Neural cell (in vitro differentiated cells): ENCODE results near the gene CPB2. TPM values are rescaled to one million over a fixed set of nuclear protein-coding genes. Genes with fewer than 3 reads are reported as not detected.

Experiments used
- H2AFZ ChIP-seq: fragments of 200-600, 300-800 bp; sonication (generic), shearing (Covaris generic); 2 replicates; pipeline ENCODE4 v1.6.0; 2014; ENCODE audit warnings: low read depth, mild to moderate bottlenecking, antibody characterized with exemption, low read length, moderate library complexity
- H3F3A ChIP-seq: fragments of 200-600 bp; shearing (Covaris generic); 2 replicates; pipeline ENCODE4 v1.6.1; 2016; ENCODE audit warnings: mild to moderate bottlenecking, moderate library complexity, mixed read lengths, antibody characterized with exemption, low read length; ENCODE audit not compliant: insufficient read depth, poor library complexity, severe bottlenecking
- H3K27ac ChIP-seq: fragments of 200-600, 300-800 bp; sonication (generic), shearing (Covaris generic); 2 replicates; pipeline ENCODE4 v1.5.1; 2014; ENCODE audit warnings: mild to moderate bottlenecking, low read length, moderate library complexity
- H3K27me3 ChIP-seq: fragments of 300-800, 200-600 bp; sonication (generic), shearing (Covaris generic); 2 replicates; pipeline ENCODE4 v1.6.0; 2014; ENCODE audit warnings: mild to moderate bottlenecking, low read depth, low read length, moderate library complexity; ENCODE audit not compliant: insufficient read depth
- H3K36me3 ChIP-seq: fragments of 300-800, 200-600 bp; sonication (generic), shearing (Covaris generic); 2 replicates; pipeline ENCODE4 v1.5.1; 2014; ENCODE audit warnings: mild to moderate bottlenecking, antibody characterized with exemption, low read length, moderate library complexity; ENCODE audit not compliant: insufficient read depth
- H3K4me2 ChIP-seq: fragments of 300-800, 200-600 bp; sonication (generic), shearing (Covaris generic); 2 replicates; pipeline ENCODE4 v1.6.0; 2014; ENCODE audit warnings: mild to moderate bottlenecking, low read length
- H3K4me3 ChIP-seq: fragments of 300-800, 200-600 bp; sonication (generic), shearing (Covaris generic); 2 replicates; pipeline ENCODE4 v1.5.1; 2014; ENCODE audit warnings: mild to moderate bottlenecking, low read length, moderate library complexity
- H3K79me2 ChIP-seq: fragments of 200-600 bp; shearing (Covaris generic); replicated peaks from 2 replicates; pipeline ENCODE4 v1.6.0; 2014; ENCODE audit warnings: mild to moderate bottlenecking, low read length, moderate library complexity; ENCODE audit not compliant: insufficient read depth
- H3K9ac ChIP-seq: fragments of 300-800, 200-600 bp; sonication (generic), shearing (Covaris generic); 2 replicates; pipeline ENCODE4 v1.6.1; 2016; ENCODE audit warnings: mild to moderate bottlenecking, low read length, mixed read lengths
- H3K9me2 ChIP-seq: fragments of 200-600 bp; shearing (Covaris generic); 2 replicates; pipeline ENCODE4 v1.6.1; 2016; ENCODE audit warnings: mild to moderate bottlenecking, low read length, mixed read lengths; ENCODE audit not compliant: insufficient read depth
- H3K9me3 ChIP-seq: fragments of 200-600, 300-800 bp; sonication (generic), shearing (Covaris generic); 2 replicates; pipeline ENCODE4 v1.6.1; 2016; ENCODE audit warnings: mild to moderate bottlenecking, mixed run types, low read length, moderate library complexity, mixed read lengths
- H4K20me1 ChIP-seq: fragments of 200-600 bp; shearing (Covaris generic); 2 replicates; pipeline ENCODE4 v1.6.1; 2016; ENCODE audit warnings: mild to moderate bottlenecking, mixed run types; ENCODE audit not compliant: insufficient read depth
- EP300 ChIP-seq: fragments of 450-650 bp; conservative IDR thresholded peaks from 2 replicates; pipeline ENCODE4 v1.6.1; 2014; ENCODE audit warnings: antibody characterized with exemption, mild to moderate bottlenecking, moderate library complexity; ENCODE audit not compliant: poor library complexity, severe bottlenecking
- EZH2 ChIP-seq: fragments of 200-600, 300-800 bp; shearing (Covaris generic), sonication (generic); IDR thresholded peaks from 2 replicates; pipeline ENCODE4 v1.6.1; 2014; ENCODE audit warnings: antibody characterized with exemption, low read length, borderline replicate concordance, mild to moderate bottlenecking; ENCODE audit not compliant: insufficient read depth, poor library complexity, severe bottlenecking
- MXI1 ChIP-seq: fragments of 450-650 bp; conservative IDR thresholded peaks from 2 replicates; pipeline ENCODE4 v1.6.1; 2014; ENCODE audit warnings: antibody characterized with exemption, mild to moderate bottlenecking; ENCODE audit not compliant: poor library complexity, severe bottlenecking
- POLR2AphosphoS5 ChIP-seq: IDR thresholded peaks from 2 replicates; pipeline ENCODE4 v1.6.1; 2012
- RAD21 ChIP-seq: fragments of 450-650 bp; conservative IDR thresholded peaks from 2 replicates; pipeline ENCODE4 v1.6.1; 2014; ENCODE audit warnings: antibody characterized with exemption, mild to moderate bottlenecking, moderate library complexity
- SMC3 ChIP-seq: fragments of 450-650 bp; conservative IDR thresholded peaks from 2 replicates; pipeline ENCODE4 v1.6.1; 2014; ENCODE audit warnings: antibody characterized with exemption, mild to moderate bottlenecking, moderate library complexity; ENCODE audit not compliant: poor library complexity
- TAF1 ChIP-seq: IDR thresholded peaks from 2 replicates; pipeline ENCODE4 v1.6.1; 2012; ENCODE audit warnings: low read depth
- polyA plus RNA-seq: library from polyadenylated mRNA; depleted of rRNA; stranded (reverse); fragments of >200 nt; gene quantifications from 2 replicates; pipeline ENCODE4 v1.2.3, GENCODE V29; 2014
- TF ChIP-seq, protein P1 (sequence below): IDR thresholded peaks from 2 replicates; pipeline ENCODE4 v1.6.1; 2012; ENCODE audit warnings: borderline replicate concordance
- TF ChIP-seq, protein P2 (sequence below): fragments of 450-650 bp; IDR thresholded peaks from 2 replicates; pipeline ENCODE4 v1.5.1; 2014; ENCODE audit warnings: antibody characterized with exemption, mild to moderate bottlenecking, moderate library complexity; ENCODE audit not compliant: poor library complexity, severe bottlenecking

CPB2 gene
- polyA plus RNA-seq, 1 donor from 2014 or later: not detected

DNA sequence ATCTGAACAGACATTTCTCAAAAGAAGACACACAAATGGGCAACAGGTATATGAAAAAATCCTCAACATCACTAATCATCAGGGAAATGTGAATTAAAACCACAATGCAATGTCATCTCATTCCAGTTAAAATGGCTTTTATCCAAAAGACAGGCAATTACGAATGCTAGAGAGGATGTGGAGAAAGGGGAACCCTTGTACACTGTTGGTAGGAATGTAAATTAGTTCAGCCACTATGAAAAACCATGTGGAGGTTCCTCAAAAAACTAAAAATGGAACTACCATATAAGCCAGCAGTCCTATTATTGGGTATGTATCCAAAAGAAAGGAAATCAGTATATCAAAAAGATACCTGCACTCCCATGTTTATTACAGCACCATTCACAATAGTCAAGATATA is 27.6 kb downstream of the CPB2 start:
- H3K4me2 ChIP-seq: no peak overlapping the region
- no peak overlapping the region for H3K27ac ChIP-seq
- TF ChIP-seq, protein P1, sequence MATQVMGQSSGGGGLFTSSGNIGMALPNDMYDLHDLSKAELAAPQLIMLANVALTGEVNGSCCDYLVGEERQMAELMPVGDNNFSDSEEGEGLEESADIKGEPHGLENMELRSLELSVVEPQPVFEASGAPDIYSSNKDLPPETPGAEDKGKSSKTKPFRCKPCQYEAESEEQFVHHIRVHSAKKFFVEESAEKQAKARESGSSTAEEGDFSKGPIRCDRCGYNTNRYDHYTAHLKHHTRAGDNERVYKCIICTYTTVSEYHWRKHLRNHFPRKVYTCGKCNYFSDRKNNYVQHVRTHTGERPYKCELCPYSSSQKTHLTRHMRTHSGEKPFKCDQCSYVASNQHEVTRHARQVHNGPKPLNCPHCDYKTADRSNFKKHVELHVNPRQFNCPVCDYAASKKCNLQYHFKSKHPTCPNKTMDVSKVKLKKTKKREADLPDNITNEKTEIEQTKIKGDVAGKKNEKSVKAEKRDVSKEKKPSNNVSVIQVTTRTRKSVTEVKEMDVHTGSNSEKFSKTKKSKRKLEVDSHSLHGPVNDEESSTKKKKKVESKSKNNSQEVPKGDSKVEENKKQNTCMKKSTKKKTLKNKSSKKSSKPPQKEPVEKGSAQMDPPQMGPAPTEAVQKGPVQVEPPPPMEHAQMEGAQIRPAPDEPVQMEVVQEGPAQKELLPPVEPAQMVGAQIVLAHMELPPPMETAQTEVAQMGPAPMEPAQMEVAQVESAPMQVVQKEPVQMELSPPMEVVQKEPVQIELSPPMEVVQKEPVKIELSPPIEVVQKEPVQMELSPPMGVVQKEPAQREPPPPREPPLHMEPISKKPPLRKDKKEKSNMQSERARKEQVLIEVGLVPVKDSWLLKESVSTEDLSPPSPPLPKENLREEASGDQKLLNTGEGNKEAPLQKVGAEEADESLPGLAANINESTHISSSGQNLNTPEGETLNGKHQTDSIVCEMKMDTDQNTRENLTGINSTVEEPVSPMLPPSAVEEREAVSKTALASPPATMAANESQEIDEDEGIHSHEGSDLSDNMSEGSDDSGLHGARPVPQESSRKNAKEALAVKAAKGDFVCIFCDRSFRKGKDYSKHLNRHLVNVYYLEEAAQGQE: no peak
- TF ChIP-seq TAF1: no peak
- TF ChIP-seq EP300: no peak
- no peak for TF ChIP-seq EZH2
- TF ChIP-seq, protein P2, sequence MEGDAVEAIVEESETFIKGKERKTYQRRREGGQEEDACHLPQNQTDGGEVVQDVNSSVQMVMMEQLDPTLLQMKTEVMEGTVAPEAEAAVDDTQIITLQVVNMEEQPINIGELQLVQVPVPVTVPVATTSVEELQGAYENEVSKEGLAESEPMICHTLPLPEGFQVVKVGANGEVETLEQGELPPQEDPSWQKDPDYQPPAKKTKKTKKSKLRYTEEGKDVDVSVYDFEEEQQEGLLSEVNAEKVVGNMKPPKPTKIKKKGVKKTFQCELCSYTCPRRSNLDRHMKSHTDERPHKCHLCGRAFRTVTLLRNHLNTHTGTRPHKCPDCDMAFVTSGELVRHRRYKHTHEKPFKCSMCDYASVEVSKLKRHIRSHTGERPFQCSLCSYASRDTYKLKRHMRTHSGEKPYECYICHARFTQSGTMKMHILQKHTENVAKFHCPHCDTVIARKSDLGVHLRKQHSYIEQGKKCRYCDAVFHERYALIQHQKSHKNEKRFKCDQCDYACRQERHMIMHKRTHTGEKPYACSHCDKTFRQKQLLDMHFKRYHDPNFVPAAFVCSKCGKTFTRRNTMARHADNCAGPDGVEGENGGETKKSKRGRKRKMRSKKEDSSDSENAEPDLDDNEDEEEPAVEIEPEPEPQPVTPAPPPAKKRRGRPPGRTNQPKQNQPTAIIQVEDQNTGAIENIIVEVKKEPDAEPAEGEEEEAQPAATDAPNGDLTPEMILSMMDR: no peak
- no peak for TF ChIP-seq SMC3
- TF ChIP-seq POLR2AphosphoS5: no peak
- TF ChIP-seq MXI1: no peak
- TF ChIP-seq RAD21: no peak
- H3K9me2 ChIP-seq: no peaks in the 10 kb centered on the region
- no peak overlapping the region for H3K9ac ChIP-seq
- H3K9me3 ChIP-seq: no peaks in the 10 kb centered on the region
- no peak overlapping the region for H3K4me3 ChIP-seq
- no peak overlapping the region for H2AFZ ChIP-seq
- no peaks in the 10 kb centered on the region for H3K36me3 ChIP-seq
- no peaks in the 10 kb centered on the region for H4K20me1 ChIP-seq
- H3K27me3 ChIP-seq: no peaks in the 10 kb centered on the region
- H3K79me2 ChIP-seq: no peaks in the 10 kb centered on the region
- no peaks in the 10 kb centered on the region for H3F3A ChIP-seq

DNA sequence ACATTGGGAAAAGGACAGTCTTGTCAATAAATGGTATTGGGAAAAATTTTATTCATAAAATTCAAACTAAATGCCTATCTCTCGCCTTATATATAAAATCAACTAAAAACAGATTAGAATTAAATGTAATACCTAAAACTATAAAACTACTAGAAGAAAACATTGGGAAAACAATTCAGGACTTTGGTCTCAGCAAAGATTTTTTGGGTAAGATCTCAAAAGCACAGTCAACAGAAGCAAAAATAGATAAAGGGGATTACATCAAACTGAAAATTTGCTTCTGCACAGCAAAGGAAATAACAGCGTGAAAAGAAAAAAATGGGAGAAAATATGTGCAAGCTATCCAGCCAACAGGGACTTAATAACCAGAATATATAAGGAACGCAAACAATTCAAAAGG is 28.0 kb downstream of the CPB2 start:
- Histone ChIP-seq H4K20me1 (no peaks in the 10 kb centered on the region), H3K9me3 (no peaks in the 10 kb centered on the region), H3K27ac (no peak overlapping the region), H3K9me2 (no peaks in the 10 kb centered on the region), H2AFZ (no peak overlapping the region), H3K27me3 (no peaks in the 10 kb centered on the region), H3K79me2 (no peaks in the 10 kb centered on the region), H3F3A (no peaks in the 10 kb centered on the region), H3K4me3 (no peak overlapping the region), H3K9ac (no peak overlapping the region), H3K4me2 (no peak overlapping the region), H3K36me3 (no peaks in the 10 kb centered on the region)
- TF ChIP-seq SMC3 (no peak), TAF1 (no peak), POLR2AphosphoS5 (no peak), MXI1 (no peak), RAD21 (no peak), EP300 (no peak), EZH2 (no peak)
- TF ChIP-seq, protein P2: no peak
- TF ChIP-seq, protein P1: no peak
